PFSK-1 (cell line): ENCODE data around the gene AGK.

ENCODE experiments used
- FOXP2 ChIP-seq: optimal IDR thresholded peaks from 2 replicates; pipeline ENCODE3; 2011; ENCODE audit warnings: borderline replicate concordance, control low read depth, inconsistent platforms; ENCODE audit not compliant: insufficient read depth; ENCODE audit errors: extremely low read length, extremely low read depth
- POLR2AphosphoS5 ChIP-seq: IDR thresholded peaks from 2 replicates; pipeline ENCODE4 v1.6.1; 2012; ENCODE audit warnings: low read depth, mild to moderate bottlenecking, control low read depth, low read length, moderate library complexity
- SIN3A ChIP-seq: IDR thresholded peaks from 2 replicates; pipeline ENCODE4 v1.6.1; 2012; ENCODE audit warnings: mild to moderate bottlenecking, low read length, moderate library complexity, borderline replicate concordance; ENCODE audit not compliant: insufficient read depth
- TAF1 ChIP-seq: IDR thresholded peaks from 2 replicates; pipeline ENCODE4 v1.6.1; 2012; ENCODE audit warnings: low read length, control low read depth, borderline replicate concordance; ENCODE audit not compliant: insufficient read depth
- TF ChIP-seq, protein P1 (sequence below), 2 experiments: IDR thresholded peaks; 2 replicates each; pipeline versions ENCODE4 v1.6.1 to v1.8.0; 2011 to 2012; ENCODE audit warnings: low read depth in 2 of 2, low read length in 2 of 2, control low read depth in 1 of 2, inconsistent platforms in 1 of 2, mild to moderate bottlenecking in 1 of 2, moderate library complexity in 1 of 2; ENCODE audit not compliant: insufficient read depth in 1 of 2

AGK gene

DNA sequence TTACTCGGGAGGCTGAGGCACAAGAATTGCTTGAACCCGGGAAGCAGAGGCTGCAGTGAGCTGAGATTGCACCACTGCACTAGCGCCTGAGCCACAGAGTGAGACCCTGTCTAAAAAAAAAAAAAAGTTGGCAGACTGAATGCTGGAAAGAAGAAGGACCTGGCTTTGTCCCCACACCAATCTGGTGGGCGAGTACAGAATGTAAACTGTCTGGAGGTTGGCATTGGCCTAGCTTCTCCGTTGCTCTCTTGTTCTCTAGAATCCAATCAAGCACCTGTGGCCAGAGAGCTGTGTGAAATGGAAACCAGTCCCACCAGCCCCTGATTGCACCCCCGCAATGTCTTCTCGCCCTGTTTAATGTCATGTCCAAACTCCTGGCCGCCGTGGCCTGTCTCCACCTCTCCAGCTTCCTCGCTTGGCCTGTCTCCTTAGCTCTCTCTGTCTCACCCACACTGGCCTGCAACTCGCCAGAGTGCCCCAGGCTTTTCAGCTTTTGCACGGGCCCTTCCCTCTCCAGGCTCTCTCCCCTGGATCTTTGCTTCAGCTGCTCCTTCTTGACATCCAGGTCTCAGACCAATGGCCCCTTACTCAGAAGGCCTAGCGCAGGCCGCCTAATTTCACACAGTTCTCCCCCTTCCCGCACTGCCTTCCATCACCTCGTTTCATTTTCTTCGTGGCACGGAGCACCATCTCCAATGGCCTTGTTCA is 670 bp upstream of the AGK start:
- TF ChIP-seq SIN3A (no peak), FOXP2 (no peak), TAF1 (no peak), POLR2AphosphoS5 (no peak)
- TF ChIP-seq, protein P1, sequence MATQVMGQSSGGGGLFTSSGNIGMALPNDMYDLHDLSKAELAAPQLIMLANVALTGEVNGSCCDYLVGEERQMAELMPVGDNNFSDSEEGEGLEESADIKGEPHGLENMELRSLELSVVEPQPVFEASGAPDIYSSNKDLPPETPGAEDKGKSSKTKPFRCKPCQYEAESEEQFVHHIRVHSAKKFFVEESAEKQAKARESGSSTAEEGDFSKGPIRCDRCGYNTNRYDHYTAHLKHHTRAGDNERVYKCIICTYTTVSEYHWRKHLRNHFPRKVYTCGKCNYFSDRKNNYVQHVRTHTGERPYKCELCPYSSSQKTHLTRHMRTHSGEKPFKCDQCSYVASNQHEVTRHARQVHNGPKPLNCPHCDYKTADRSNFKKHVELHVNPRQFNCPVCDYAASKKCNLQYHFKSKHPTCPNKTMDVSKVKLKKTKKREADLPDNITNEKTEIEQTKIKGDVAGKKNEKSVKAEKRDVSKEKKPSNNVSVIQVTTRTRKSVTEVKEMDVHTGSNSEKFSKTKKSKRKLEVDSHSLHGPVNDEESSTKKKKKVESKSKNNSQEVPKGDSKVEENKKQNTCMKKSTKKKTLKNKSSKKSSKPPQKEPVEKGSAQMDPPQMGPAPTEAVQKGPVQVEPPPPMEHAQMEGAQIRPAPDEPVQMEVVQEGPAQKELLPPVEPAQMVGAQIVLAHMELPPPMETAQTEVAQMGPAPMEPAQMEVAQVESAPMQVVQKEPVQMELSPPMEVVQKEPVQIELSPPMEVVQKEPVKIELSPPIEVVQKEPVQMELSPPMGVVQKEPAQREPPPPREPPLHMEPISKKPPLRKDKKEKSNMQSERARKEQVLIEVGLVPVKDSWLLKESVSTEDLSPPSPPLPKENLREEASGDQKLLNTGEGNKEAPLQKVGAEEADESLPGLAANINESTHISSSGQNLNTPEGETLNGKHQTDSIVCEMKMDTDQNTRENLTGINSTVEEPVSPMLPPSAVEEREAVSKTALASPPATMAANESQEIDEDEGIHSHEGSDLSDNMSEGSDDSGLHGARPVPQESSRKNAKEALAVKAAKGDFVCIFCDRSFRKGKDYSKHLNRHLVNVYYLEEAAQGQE (IDR thresholded peaks at IDR 0.05; ENCODE audit: insufficient read depth in 1 of 2, low read depth in 2 of 2, low read length in 2 of 2): no peak

DNA sequence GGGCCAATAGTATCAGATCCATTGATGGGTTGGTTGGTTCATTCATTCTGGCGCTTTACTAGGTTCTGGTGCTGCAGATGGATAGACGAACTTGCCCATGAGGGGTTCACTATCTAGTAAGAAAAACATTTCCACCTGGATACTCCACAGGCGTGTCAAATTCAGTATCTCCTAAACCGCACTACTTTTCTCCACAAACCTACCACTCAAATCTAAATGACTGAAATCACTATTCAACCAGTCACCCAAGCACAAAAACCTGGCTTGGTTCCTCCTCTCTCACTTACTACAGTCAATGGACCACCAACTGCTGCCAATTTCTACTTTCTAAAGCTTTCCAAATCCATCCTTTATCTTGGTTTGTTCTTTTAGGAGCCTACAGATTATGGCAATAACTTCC is 572 bp downstream of the AGK start:
- TF ChIP-seq TAF1: no peak
- TF ChIP-seq, protein P1 (IDR thresholded peaks at IDR 0.05; ENCODE audit: insufficient read depth in 1 of 2, low read depth in 2 of 2, low read length in 2 of 2): no peak
- no peak for TF ChIP-seq FOXP2
- no peak for TF ChIP-seq SIN3A
- no peak; the same call in 1 of the 2 replicates for TF ChIP-seq POLR2AphosphoS5

DNA sequence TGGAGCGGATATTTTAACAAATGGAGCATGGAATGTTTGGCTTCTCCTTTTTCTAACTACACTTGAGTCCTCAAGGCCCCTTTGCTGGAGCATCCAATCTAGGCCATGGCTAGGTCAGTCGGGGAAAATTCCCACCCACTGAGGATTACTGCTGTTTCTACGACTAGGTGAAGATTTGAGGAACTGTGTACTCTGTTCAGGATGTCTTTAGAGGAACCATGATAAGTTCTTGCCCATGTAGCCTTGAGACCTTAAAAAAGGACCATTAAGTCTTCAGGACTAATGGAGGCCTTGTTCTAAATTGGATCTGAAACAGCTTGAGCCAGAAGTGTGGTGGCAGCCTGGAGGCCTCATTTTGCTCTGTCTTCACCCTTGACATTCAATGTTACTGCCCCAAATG is 6.2 kb downstream of the AGK start:
- TF ChIP-seq POLR2AphosphoS5 (no peak), SIN3A (no peak), TAF1 (no peak), FOXP2 (no peak)
- TF ChIP-seq, protein P1 (IDR thresholded peaks at IDR 0.05; ENCODE audit: insufficient read depth in 1 of 2, low read depth in 2 of 2, low read length in 2 of 2): no peak

DNA sequence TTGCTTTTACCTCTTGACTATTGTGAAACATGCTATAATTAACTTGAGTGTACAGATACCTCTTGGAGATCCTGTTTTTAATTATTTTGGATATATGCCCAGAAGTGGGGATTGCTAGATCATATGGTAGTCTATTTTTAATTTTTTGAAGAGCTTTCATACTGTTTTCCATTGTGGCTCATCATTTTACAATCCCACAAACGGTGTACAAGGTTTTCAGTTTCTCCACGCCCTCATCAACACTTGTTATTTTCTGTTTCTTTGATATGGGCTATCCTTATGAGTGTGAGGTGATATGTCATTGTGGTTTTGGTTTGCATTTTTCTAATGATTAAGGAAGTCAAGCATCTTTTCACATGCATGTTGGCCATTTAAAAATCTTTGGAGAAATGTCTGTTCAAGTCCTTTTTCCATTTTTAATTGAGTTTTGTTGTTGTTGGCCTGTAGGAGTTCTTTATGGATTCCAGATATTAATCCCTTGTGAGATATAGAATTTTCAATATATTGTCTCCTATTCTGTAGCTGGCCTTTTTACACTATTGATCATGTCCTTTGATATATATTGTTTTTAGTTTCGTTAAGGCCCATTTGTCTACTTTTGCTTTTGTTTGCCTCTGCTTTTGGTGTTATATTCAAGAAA is 7.5 kb downstream of the AGK start:
- TF ChIP-seq SIN3A (no peak), POLR2AphosphoS5 (no peak), FOXP2 (no peak), TAF1 (no peak)
- TF ChIP-seq, protein P1 (IDR thresholded peaks at IDR 0.05; ENCODE audit: insufficient read depth in 1 of 2, low read depth in 2 of 2, low read length in 2 of 2): no peak
